GM04504 (cell line): Measurements from ENCODE around the gene TECTA.
"Not testable (repeated sequence)": the region's sequence is repeated elsewhere in the genome, so short reads cannot be mapped to it uniquely, and the experiment has no call there.

Experiments
- DNase-seq: peaks from one replicate; pipeline ENCODE4 v3.0.0-alpha.2; 2012; ENCODE audit warnings: low read depth

TECTA gene

DNA sequence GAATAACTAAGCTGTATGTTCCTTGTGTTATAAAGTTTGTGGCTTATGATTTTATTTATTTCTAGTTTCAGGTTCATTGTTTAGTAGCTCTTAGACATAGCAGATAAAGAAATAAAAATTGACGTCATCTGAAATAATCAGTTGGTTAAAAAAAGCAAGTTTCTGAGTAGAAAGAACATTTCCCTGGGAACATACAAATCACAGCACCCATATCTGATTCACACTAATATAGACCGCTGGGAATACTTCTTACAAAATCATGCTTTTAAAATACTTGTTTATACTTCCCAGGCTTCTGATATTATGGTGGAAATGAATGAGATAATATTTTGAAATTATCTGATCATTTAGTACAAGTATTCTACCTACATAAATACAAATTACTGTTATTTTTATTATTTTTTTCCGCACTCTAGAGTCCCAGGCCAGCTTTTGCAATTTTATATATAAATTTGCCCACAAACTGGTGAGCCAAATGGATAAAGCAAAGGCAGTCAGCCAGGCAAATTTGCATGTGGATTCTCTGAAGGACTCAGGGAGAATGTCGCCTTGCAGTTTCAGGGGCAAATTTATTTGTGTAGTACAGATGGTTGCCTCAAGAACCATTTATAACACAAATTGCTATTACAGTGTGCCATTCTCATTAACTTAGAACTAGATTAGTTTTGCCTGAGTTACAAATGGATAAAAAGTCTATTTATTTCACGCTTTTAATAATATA, 128.6 kb downstream of the TECTA start:
- no peak for DNase-seq

DNA sequence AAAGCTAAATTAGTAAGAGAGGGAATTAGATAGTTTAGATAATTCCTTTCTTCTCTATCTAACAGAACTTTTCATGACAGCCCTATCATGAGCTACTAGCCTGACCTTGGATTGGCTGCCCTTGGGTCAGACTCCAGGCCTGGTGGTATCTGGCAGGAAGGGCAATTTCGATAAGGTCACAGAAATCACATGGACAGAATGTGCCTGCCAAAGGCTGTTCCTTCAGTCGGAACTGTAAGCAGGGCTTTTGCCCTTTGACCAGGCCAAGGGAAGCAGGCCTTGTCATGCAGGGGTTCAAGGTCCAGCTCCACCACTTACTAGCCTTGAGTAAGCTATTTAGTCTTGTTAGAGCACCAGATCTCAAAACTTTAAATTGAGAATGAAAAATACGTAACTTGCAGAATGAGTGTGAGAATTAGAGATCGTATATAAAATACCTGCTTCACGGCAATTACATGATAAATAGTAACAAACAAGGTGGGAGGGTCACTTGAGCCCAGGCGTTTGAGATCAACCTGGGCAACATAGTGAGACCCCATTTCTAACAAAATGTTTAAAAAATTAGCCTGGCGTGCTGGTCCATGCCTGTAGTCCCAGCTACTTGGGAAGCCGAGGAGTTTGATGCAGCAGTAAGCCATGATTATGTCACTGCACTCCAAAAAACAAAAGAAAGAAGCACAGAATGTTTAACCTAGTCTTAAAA, 130.7 kb downstream of the TECTA start:
- no peak for DNase-seq

DNA sequence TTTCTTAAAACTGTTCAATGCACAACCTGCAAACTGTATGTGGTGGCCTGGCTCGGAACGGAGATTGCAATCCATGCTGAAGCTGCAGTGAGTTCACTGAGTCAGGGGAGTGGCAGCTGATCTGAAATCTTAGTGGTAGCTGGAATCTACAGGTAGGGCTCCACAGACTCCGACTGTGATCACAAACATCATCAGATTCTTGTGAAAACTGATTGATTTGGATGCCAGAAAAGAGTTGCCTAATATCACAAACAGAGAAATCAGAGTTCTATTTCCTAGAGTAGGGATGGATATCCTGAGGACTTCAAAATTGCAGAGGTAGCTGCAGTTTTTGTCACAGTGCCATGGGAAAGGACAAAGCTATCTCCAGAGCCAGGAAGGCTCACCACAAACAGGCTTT, 134.0 kb downstream of the TECTA start:
- DNase-seq: no peak

DNA sequence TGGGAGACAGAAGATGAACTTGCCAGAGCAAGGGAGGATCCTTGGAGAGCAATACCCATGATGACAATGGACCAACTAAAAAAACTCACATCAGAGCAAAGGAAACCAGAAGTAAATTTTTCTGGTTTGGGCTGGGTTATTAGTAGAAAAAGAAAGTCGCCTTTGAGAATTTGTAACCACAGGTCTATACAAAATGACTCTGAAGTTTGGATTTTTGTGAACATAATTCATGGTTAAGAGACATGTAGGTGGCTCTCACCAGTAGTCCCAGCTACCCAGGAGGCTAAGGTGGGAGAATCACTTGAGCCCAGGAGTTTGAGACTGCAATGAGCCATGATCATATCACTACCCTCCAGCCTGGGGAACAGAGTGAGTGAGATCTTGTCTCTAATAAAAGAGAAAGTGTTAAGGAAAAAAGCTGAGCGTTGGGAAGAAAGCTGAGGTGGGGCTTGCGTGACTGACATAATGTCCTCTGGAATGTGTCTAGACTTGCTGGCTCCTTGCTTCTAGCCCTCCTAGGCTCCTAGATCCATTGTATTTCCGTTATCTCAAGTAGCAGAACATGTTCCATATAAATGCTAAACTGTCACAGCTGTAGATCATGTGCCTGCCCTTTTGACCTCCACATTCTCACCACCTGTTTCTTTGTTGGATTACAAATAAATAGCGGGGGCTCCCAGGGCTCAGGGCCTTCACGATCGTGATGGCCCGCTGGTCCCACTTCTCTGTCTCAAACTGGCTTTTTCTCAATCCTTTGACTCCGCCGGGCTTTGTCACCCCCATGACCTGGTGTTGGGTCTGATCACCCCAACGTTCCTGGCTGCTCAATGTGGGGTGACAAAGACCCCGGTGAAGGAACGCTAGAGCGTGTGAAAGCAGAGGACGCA, 135.3 kb downstream of the TECTA start:
- DNase-seq: no peak

DNA sequence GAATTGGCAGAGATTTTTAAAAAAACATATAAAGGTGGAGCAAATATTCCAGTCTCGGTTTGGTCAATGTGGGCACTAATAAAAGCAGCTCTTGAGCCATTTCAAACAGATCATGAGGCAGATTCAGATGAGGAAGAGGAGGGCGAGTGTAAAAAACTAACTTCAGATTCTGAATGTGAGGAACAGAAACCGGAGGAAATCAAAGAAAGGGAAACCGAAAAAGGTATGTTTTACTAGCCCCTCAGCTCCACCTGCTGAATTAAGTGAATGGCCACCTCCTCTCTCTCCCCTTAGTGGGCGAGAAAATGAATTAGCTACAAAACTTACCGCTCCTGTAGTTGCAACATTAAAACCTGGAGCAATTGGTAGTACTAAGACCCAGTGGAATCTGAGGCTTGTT, 136.2 kb downstream of the TECTA start:
- not testable (repeated sequence) for DNase-seq

DNA sequence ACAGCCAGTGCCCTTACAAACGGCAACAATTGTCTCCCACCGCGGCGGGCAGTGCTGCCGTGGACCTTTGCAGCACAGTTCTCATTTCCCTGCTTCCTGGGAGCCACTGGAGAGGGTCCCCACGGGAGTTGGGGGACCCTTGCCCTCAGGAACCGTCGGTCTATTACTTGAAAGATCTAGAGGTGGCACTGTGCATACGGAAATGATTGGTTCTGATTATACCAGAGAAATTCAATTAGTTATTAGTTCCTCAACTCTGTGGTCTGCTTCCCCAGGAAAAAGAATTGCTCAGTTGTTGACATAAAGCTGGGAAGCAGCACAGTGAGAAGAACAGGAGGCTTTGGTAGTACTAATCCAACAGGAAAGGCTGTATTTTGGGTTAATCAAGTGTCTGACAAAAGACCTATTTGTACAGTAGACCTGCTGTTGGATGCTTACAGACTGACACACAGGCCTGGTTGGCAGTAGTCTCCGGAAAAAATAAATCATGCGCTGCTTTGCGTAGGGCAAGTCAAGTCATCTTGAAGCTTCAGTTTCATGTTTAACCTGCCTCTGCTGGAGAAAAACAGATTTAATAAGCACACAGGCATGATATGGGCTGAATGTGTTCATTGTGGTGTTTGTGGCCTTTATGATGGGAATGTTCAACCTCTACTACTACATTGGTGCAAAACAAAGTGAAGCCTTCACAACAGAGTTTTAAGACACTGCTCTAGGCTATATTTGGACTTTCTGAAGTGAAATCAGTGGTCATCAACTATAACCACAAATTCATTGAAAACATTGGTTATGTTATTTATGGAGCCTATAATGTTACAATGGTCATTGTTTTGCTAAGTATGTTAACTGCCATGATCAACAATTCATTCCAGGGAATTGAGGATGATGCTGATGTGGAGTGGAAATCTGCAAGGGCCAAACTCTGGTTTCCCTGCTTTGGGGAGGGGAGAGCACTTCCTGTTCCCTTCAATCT, 136.9 kb downstream of the TECTA start:
- peak; percentile 38 for DNase-seq

DNA sequence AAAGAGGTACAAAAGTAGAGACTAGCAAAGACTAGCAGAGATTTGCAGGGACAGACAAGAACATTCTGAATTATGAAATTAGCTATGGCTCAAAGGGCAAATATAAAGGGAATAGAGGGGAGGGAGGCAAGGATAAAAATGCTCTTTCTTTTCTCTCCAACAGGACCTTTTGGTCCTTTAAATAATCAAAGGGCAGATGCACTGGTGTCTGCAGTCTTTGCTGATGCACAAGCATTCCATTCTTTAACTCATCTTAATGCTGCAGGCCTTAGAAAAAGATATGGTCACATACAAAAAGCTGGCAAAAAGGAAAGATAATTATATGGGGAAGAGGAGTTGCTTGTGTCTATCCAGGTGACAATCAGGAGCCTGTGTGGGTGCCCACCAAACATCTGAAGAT, 137.9 kb downstream of the TECTA start:
- DNase-seq: no peak

DNA sequence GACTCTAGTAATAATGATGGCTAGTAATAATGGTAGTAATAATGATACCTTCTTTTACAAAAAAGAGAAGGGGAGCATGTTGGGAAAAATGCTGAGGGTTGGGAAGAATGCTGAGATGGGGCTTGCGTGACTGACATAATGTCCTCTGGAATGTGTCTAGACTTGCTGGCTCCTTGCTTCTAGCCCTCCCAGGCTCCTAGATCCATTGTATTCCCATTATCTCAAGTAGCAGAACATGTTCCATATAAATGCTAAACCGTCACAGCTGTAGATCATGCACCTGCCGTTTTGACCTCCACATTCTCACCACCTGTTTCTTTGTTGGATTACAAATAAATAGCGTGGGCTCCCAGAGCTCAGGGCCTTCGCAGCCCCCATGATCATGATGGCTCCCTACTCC, 139.0 kb downstream of the TECTA start:
- not testable (repeated sequence) for DNase-seq

DNA sequence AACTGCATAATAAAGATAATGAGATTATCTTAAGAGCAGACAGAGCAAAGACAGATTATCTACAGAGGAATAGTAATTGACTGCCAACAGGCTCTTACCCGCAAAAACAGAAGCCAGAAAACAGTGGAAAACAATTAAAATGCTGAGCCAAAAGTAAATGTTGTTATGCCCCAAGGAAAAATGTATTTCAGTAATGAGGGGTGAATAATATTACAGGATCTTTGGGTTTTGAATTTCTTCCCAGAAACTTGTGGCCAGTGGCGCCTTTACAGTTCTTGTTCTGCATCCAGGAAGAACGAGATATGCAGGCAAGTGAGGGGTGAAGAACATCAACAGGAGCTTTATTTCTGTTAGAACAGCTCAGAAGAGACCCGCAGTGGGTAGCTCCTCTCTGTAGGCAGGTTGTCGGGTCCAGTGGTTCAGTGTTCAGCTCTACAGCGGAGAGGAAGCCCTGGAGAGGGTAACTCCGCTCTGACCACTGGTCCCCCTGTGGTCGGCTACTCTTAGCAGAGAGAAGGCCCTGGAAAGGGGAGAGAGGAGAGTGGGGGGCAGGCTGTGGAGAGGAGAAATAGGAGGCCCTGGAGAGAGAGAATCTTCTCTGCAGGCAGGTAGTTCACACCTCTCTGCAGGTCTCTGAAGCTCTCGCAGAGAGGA, 139.7 kb downstream of the TECTA start:
- DNase-seq: peak; percentile 9
